Measurements from ENCODE around the gene EBP.

The EBP gene

GRCh38 chrX:48560056-48560455 lies 38.4 kb downstream of the EBP start:
- no peak overlapping the region for H3K4me3 ChIP-seq (ENCODE audit: low read depth, low read length)
- DNase-seq (ENCODE audit: low read depth): no peak

DNA sequence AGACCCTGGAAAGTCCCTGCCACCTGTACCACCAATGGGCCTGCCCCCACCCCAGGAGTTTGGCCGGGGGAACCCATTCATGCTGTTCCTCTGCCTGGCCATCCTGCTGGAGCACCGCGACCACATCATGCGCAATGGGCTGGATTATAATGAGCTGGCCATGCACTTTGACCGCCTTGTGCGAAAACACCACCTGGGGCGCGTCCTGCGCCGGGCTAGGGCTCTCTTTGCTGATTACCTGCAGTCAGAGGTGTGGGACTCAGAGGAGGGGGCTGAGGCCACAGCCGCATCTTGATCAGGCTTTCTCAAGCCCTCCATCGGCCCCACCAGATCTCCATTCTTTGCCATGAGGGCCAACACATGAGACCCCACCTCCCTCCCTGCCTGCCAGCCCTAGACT lies 39.1 kb downstream of the EBP start:
- H3K4me3 ChIP-seq (ENCODE audit: low read depth, low read length): no peak overlapping the region
- no peak for TF ChIP-seq CTCF (IDR thresholded peaks at IDR 0.05; ENCODE audit: insufficient read depth, low read depth, low read length, missing control alignments)
- no peak for DNase-seq (ENCODE audit: low read depth)

More at GRCh38 chrX:48560056-48560455, 38.4 kb downstream of the EBP start:
- no peak for TF ChIP-seq CTCF (IDR thresholded peaks at IDR 0.05; ENCODE audit: insufficient read depth, low read depth, low read length, missing control alignments)

- peak; percentile 83 for DNase-seq (ENCODE audit: low read depth)
- TF ChIP-seq CTCF (IDR thresholded peaks at IDR 0.05; ENCODE audit: insufficient read depth, low read depth, low read length, missing control alignments): no peak
These were observed 48.4 kb downstream of the EBP start for GRCh38 chrX:48569958-48570357.

GRCh38 chrX:48573690-48574269 lies 52.2 kb downstream of the EBP start:
- H3K4me3 ChIP-seq (ENCODE audit: low read depth, low read length): peak overlapping the region; percentile 65
- no peak for TF ChIP-seq CTCF (IDR thresholded peaks at IDR 0.05; ENCODE audit: insufficient read depth, low read depth, low read length, missing control alignments)
- no peak for DNase-seq (ENCODE audit: low read depth)

More at GRCh38 chrX:48569958-48570357, 48.4 kb downstream of the EBP start:
- H3K4me3 ChIP-seq (ENCODE audit: low read depth, low read length): no peak overlapping the region

DNA sequence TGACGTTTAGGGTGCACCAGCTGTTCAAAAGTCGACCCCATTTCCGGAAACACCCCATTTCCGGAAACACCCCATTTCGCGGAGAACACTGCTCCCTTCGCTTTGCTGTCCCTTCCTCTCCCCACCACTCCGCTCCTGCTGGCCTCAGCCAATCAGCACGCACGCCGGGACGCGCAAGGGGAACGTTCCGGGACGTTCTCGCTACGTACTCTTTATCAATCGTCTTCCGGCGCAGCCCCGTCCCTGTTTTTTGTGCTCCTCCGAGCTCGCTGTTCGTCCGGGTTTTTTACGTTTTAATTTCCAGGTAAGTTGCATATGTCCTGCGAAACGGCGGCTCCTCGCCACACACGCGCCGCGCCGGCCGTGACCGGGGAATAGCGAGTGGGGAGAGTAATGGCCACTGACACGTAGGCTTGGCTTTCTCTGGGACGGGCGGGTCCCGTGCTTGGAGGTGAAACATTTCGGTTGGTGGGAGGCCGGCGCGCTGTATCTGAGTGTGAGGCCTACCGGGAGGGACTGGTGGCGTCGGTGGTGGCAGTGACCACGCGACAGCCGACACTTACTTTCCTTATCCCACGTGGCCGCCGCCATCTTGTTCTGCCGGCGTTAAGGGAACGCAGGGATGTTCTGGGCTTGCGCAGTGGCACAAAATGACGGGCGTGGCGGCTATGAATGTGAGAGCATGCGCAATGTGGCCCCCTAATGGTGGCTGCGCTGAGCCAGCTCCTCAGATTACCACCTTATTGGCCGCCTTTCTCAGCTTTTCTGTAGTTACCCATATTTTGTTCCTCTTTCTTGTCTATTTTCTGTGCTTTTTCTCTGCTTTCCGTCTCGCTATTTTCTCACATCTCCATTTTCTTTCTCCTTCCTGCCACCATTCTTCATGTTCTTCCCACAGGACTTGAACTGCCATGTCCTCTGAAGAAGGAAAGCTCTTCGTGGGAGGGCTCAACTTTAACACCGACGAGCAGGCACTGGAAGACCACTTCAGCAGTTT lies 53.0 kb downstream of the EBP start, which contains the start of gene RBM3:
TSS of gene RBM3 (plus strand) at position 215 of the 997 bp plus-strand sequence. CDS start at position 912, 697 bp downstream.
- H3K4me3 ChIP-seq (ENCODE audit: low read depth, low read length): peak within 1 kb of the TSS; percentile 79
- TF ChIP-seq CTCF (IDR thresholded peaks at IDR 0.05; ENCODE audit: insufficient read depth, low read depth, low read length, missing control alignments): peak; percentile 22
- DNase-seq (ENCODE audit: low read depth): peak; percentile 96

- DNase-seq (ENCODE audit: low read depth): no peak
- no peak for TF ChIP-seq CTCF (IDR thresholded peaks at IDR 0.05; ENCODE audit: insufficient read depth, low read depth, low read length, missing control alignments)
- H3K4me3 ChIP-seq (ENCODE audit: low read depth, low read length): peak overlapping the region; percentile 79
These were observed 54.0 kb downstream of the EBP start for GRCh38 chrX:48575642-48576041.

Measured in GM12865 (cell line).